GM23338 (cell line): ENCODE measurements around the gene PAX2. TPM values are rescaled to one million over a fixed set of nuclear protein-coding genes. Genes with fewer than 3 reads are reported as not detected.
A peak's percentile ranks its signal among the peaks of the same experiment; 100 is the strongest.

Experiments
- ATAC-seq: fragments of 200-7000 bp; cut with Tn5 transposase; 3 replicates; pipeline ENCODE4 v1.9.1; 2020
- DNase-seq: peaks from one replicate; pipeline ENCODE4 v3.0.0-alpha.2; 2015; ENCODE audit warnings: low spot score
- H2AFZ ChIP-seq: fragments of 200-600 bp; sonication (generic); 2 replicates; pipeline ENCODE4 v1.8.0; 2016; ENCODE audit warnings: antibody characterized with exemption, mild to moderate bottlenecking, moderate library complexity
- H3F3A ChIP-seq: fragments of 200-600 bp; sonication (generic); replicated peaks from 2 replicates; pipeline ENCODE4 v1.8.0; 2017; ENCODE audit warnings: antibody characterized with exemption, mixed run types, low read depth
- H3K27ac ChIP-seq: fragments of 200-600 bp; sonication (generic); 2 replicates; pipeline ENCODE4 v1.6.1; 2016; ENCODE audit warnings: low read depth
- H3K27me3 ChIP-seq: fragments of 200-600 bp; sonication (generic); 2 replicates; pipeline ENCODE4 v1.8.0; 2016; ENCODE audit warnings: mild to moderate bottlenecking, mixed run types, moderate library complexity; ENCODE audit not compliant: insufficient read depth
- H3K36me3 ChIP-seq: fragments of 200-600 bp; sonication (generic); 2 replicates; pipeline ENCODE4 v1.8.0; 2016; ENCODE audit warnings: mild to moderate bottlenecking; ENCODE audit not compliant: insufficient read depth
- H3K4me1 ChIP-seq: fragments of 200-600 bp; sonication (generic); 2 replicates; pipeline ENCODE4 v1.8.0; 2016; ENCODE audit warnings: mild to moderate bottlenecking, moderate library complexity; ENCODE audit not compliant: insufficient read depth
- H3K4me2 ChIP-seq: fragments of 200-600 bp; sonication (generic); 2 replicates; pipeline ENCODE4 v1.7.1; 2017; ENCODE audit warnings: mixed run types
- H3K4me3 ChIP-seq: fragments of 200-600 bp; sonication (generic); 2 replicates; pipeline ENCODE4 v1.6.1; 2016; ENCODE audit warnings: mixed run types
- H3K79me2 ChIP-seq: fragments of 200-600 bp; sonication (generic); replicated peaks from 2 replicates; pipeline ENCODE4 v1.8.0; 2017; ENCODE audit warnings: mild to moderate bottlenecking; ENCODE audit not compliant: insufficient read depth
- H3K9me2 ChIP-seq: fragments of 200-600 bp; sonication (generic); 2 replicates; pipeline ENCODE4 v1.8.0; 2017; ENCODE audit not compliant: insufficient read depth
- H4K20me1 ChIP-seq: fragments of 200-600 bp; sonication (generic); replicated peaks from 2 replicates; pipeline ENCODE4 v1.8.0; 2017; ENCODE audit warnings: mild to moderate bottlenecking; ENCODE audit not compliant: insufficient read depth
- H3K27ac Mint-ChIP-seq: 2 replicates; pipeline ENCODE4 v1.8.0; 2020; ENCODE audit warnings: inconsistent platforms, mild to moderate bottlenecking, moderate library complexity, mixed read lengths
- H3K27me3 Mint-ChIP-seq: 3 replicates; pipeline ENCODE4 v1.8.0; 2022; ENCODE audit warnings: low read depth, mild to moderate bottlenecking, moderate library complexity, mixed read lengths, inconsistent platforms; ENCODE audit not compliant: insufficient read depth, poor library complexity
- H3K36me3 Mint-ChIP-seq: 3 replicates; pipeline ENCODE4 v1.8.0; 2021; ENCODE audit warnings: low read depth, mild to moderate bottlenecking, inconsistent platforms, moderate library complexity, mixed read lengths
- H3K4me1 Mint-ChIP-seq: 3 replicates; pipeline ENCODE4 v1.8.0; 2020; ENCODE audit warnings: mild to moderate bottlenecking, inconsistent platforms, mixed read lengths
- H3K4me3 Mint-ChIP-seq: 3 replicates; pipeline ENCODE4 v1.8.0; 2021; ENCODE audit warnings: moderate library complexity, mild to moderate bottlenecking, inconsistent platforms, mixed read lengths
- H3K9me3 Mint-ChIP-seq: 3 replicates; pipeline ENCODE4 v1.8.0; 2020; ENCODE audit warnings: moderate library complexity, mild to moderate bottlenecking, inconsistent platforms, mixed read lengths
- CREB1 ChIP-seq: fragments of 250-450 bp; sonication (Bioruptor Pico); IDR thresholded peaks from 2 replicates; pipeline ENCODE4 v1.5.0; 2020; ENCODE audit warnings: low read depth, mild to moderate bottlenecking, moderate library complexity
- CTCF ChIP-seq, 2 experiments: fragments of 200-600 bp in 1 of 2; sonication (generic) in 1 of 2; conservative IDR thresholded peaks; 2 replicates each; pipeline versions ENCODE4 v1.5.1 to v1.6.1; 2016 to 2017; ENCODE audit warnings: antibody characterized with exemption in 2 of 2, low read depth in 2 of 2, mild to moderate bottlenecking in 2 of 2, moderate library complexity in 1 of 2
- ETS1 ChIP-seq: IDR thresholded peaks from 2 replicates; pipeline ENCODE4 v1.6.1; 2016; ENCODE audit warnings: antibody characterized with exemption
- EZH2 ChIP-seq: fragments of 200-600 bp; sonication (generic); IDR thresholded peaks from one replicate; pipeline ENCODE4 v1.8.0; 2017; ENCODE audit warnings: antibody characterized with exemption, mild to moderate bottlenecking, low read depth; ENCODE audit not compliant: unreplicated experiment
- EZH2phosphoT487 ChIP-seq: fragments of 200-600 bp; sonication (generic); IDR thresholded peaks from one replicate; pipeline ENCODE4 v1.8.1; 2018; ENCODE audit warnings: antibody characterized with exemption; ENCODE audit not compliant: unreplicated experiment
- JUNB ChIP-seq: IDR thresholded peaks from one replicate; pipeline ENCODE4 v1.6.1; 2016; ENCODE audit warnings: antibody characterized with exemption; ENCODE audit not compliant: unreplicated experiment
- NANOG ChIP-seq: IDR thresholded peaks from 2 replicates; pipeline ENCODE4 v1.6.1; 2016; ENCODE audit warnings: antibody characterized with exemption, borderline replicate concordance
- POLR2AphosphoS5 ChIP-seq: IDR thresholded peaks from 2 replicates; pipeline ENCODE4 v1.6.1; 2016; ENCODE audit warnings: antibody characterized with exemption, low read depth
- REST ChIP-seq: IDR thresholded peaks from one replicate; pipeline ENCODE4 v1.6.1; 2018; ENCODE audit warnings: antibody characterized with exemption; ENCODE audit not compliant: unreplicated experiment
- STAT1 ChIP-seq: IDR thresholded peaks from one replicate; pipeline ENCODE4 v1.6.1; 2016; ENCODE audit warnings: antibody characterized with exemption; ENCODE audit not compliant: unreplicated experiment
- ZNF114 ChIP-seq: fragments of 250-450 bp; sonication (Bioruptor Pico); IDR thresholded peaks from 2 replicates; pipeline ENCODE4 v1.5.0; 2020; ENCODE audit warnings: mild to moderate bottlenecking, moderate library complexity
- ZNF331 ChIP-seq: fragments of 250-450 bp; sonication (Bioruptor Pico); IDR thresholded peaks from 2 replicates; pipeline ENCODE4 v1.5.0; 2020; ENCODE audit warnings: low read depth, mild to moderate bottlenecking, moderate library complexity
- polyA plus RNA-seq: library from polyadenylated mRNA; unstranded; fragments of >200 nt; fragmentation: Nextera tagmentation; extraction: Ambion mirVana; gene quantifications from 2 replicates; pipeline ENCODE4 v1.2.1, GENCODE V29; 2016
- total RNA-seq: library from RNA; depleted of rRNA; stranded (reverse); fragments of >200 nt; shearing (Covaris generic); gene quantifications from 2 replicates; pipeline ENCODE4 v1.2.3, GENCODE V29; 2014
- TF ChIP-seq, protein P1 (sequence below): fragments of 250-450 bp; sonication (Bioruptor Pico); IDR thresholded peaks from 2 replicates; pipeline ENCODE4 v1.5.0; 2020; ENCODE audit warnings: mild to moderate bottlenecking, moderate library complexity

The PAX2 gene
- total and polyA plus RNA-seq, 2 experiments from 2014 or later, result not detected

DNA sequence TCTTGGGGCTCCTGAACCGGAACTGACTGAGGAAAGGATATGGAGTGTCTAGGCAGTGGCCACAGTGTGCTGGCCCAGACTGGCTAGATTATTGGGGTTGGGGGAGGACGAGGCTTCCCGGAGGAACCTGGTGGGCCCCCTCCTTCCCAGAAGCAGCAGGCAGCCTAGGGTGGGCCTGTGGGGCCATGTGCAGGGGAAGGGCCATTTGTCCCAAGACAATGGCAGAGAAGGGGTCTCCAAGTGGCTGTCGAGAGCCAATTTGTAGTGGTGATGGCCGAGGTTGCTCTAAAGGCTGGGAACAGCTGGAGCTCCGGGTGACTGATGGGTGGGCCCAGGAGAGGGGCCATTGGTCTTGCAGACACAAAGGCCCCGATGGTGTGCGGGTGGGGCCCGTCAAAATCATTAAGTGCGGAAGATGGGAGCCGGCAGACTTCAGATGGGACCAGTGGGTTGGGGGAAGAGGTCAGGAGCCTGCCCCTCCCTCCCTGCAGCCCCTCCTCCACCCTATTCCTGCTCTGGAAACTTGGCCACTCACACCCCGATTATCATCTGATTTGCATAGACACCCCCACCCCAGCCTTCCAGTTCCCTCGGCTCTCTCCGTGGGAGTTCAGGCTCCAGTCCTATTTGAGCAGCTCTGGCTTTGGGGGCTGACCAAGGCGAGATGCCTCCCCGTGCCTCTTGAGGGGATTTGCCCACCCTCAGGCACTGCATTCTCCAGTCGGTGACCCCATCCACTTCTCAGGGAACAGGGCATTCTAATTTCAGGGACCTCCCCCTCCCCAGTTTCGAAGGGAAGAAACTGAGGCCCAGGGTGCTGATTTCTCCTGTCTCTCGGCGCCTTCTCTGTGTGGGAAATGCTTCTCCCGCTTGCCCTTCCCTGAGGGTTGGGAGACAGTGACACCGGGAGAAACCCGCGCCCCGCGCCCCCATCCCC, 36.0 kb upstream of the PAX2 start:
- ATAC-seq (peak; percentile 17), DNase-seq (peak; percentile 19)
- H3K36me3 Mint-ChIP-seq, result no peaks in the 10 kb centered on the region
- Histone ChIP-seq H3K9me2 (no peaks in the 10 kb centered on the region), H3F3A (peaks cover 3% of the 10 kb centered on the region; the same call in 1 of the 2 replicates), H3K4me3 (peak overlapping the region; percentile 57), H3K4me2 (peak overlapping the region; percentile 88), H3K4me1 (peaks cover 6% of the 10 kb centered on the region; the same call in 1 of the 2 replicates), H3K27me3 (peaks cover 76% of the 10 kb centered on the region), H2AFZ (peak overlapping the region; percentile 88; the same call in 1 of the 2 replicates), H4K20me1 (peaks cover 17% of the 10 kb centered on the region; the same call in 1 of the 2 replicates), H3K79me2 (no peaks in the 10 kb centered on the region), H3K27ac (no peak overlapping the region), H3K36me3 (no peaks in the 10 kb centered on the region)
- H3K9me3 Mint-ChIP-seq, result no peaks in the 10 kb centered on the region; the same call in 2 of the 3 replicates
- H3K27me3 Mint-ChIP-seq, result peaks cover 70% of the 10 kb centered on the region
- H3K27ac Mint-ChIP-seq, result no peak overlapping the region
- H3K4me3 Mint-ChIP-seq, result peak overlapping the region; percentile 68
- TF ChIP-seq CTCF (conservative IDR thresholded peaks at IDR 0.05; ENCODE audit: low read depth in 2 of 2), result no peak
- TF ChIP-seq POLR2AphosphoS5, result no peak
- no peak for TF ChIP-seq EZH2phosphoT487
- TF ChIP-seq, protein P1, sequence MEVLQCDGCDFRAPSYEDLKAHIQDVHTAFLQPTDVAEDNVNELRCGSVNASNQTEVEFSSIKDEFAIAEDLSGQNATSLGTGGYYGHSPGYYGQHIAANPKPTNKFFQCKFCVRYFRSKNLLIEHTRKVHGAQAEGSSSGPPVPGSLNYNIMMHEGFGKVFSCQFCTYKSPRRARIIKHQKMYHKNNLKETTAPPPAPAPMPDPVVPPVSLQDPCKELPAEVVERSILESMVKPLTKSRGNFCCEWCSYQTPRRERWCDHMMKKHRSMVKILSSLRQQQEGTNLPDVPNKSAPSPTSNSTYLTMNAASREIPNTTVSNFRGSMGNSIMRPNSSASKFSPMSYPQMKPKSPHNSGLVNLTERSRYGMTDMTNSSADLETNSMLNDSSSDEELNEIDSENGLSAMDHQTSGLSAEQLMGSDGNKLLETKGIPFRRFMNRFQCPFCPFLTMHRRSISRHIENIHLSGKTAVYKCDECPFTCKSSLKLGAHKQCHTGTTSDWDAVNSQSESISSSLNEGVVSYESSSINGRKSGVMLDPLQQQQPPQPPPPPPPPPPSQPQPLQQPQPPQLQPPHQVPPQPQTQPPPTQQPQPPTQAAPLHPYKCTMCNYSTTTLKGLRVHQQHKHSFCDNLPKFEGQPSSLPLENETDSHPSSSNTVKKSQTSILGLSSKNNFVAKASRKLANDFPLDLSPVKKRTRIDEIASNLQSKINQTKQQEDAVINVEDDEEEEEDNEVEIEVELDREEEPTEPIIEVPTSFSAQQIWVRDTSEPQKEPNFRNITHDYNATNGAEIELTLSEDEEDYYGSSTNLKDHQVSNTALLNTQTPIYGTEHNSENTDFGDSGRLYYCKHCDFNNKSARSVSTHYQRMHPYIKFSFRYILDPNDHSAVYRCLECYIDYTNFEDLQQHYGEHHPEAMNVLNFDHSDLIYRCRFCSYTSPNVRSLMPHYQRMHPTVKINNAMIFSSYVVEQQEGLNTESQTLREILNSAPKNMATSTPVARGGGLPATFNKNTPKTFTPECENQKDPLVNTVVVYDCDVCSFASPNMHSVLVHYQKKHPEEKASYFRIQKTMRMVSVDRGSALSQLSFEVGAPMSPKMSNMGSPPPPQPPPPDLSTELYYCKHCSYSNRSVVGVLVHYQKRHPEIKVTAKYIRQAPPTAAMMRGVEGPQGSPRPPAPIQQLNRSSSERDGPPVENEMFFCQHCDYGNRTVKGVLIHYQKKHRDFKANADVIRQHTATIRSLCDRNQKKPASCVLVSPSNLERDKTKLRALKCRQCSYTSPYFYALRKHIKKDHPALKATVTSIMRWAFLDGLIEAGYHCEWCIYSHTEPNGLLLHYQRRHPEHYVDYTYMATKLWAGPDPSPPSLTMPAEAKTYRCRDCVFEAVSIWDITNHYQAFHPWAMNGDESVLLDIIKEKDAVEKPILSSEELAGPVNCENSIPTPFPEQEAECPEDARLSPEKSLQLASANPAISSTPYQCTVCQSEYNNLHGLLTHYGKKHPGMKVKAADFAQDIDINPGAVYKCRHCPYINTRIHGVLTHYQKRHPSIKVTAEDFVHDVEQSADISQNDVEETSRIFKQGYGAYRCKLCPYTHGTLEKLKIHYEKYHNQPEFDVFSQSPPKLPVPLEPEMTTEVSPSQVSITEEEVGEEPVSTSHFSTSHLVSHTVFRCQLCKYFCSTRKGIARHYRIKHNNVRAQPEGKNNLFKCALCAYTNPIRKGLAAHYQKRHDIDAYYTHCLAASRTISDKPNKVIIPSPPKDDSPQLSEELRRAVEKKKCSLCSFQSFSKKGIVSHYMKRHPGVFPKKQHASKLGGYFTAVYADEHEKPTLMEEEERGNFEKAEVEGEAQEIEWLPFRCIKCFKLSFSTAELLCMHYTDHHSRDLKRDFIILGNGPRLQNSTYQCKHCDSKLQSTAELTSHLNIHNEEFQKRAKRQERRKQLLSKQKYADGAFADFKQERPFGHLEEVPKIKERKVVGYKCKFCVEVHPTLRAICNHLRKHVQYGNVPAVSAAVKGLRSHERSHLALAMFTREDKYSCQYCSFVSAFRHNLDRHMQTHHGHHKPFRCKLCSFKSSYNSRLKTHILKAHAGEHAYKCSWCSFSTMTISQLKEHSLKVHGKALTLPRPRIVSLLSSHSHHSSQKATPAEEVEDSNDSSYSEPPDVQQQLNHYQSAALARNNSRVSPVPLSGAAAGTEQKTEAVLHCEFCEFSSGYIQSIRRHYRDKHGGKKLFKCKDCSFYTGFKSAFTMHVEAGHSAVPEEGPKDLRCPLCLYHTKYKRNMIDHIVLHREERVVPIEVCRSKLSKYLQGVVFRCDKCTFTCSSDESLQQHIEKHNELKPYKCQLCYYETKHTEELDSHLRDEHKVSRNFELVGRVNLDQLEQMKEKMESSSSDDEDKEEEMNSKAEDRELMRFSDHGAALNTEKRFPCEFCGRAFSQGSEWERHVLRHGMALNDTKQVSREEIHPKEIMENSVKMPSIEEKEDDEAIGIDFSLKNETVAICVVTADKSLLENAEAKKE, result no peak
- TF ChIP-seq ZNF331, result no peak
- no peak for TF ChIP-seq NANOG
- TF ChIP-seq CREB1 (CRISPR knock-in tag), result no peak
- no peak for TF ChIP-seq EZH2
- no peak for TF ChIP-seq JUNB
- no peak for TF ChIP-seq REST
- no peak for TF ChIP-seq ZNF114 (CRISPR knock-in tag)
- no peak for TF ChIP-seq STAT1
- no peak for TF ChIP-seq ETS1
- H3K4me1 Mint-ChIP-seq, result peaks cover 20% of the 10 kb centered on the region
